22Rv1 (cell line): ENCODE measurements around the gene ZFHX3.

ENCODE experiments used
- CTCF ChIP-seq: fragments of 450-650 bp; IDR thresholded peaks from 2 replicates; pipeline ENCODE4 v1.5.1; 2017; ENCODE audit warnings: mild to moderate bottlenecking
- ZFX ChIP-seq: fragments of 450-650 bp; IDR thresholded peaks from 2 replicates; pipeline ENCODE4 v1.6.1; 2017; ENCODE audit warnings: antibody characterized with exemption, borderline replicate concordance

DNA sequence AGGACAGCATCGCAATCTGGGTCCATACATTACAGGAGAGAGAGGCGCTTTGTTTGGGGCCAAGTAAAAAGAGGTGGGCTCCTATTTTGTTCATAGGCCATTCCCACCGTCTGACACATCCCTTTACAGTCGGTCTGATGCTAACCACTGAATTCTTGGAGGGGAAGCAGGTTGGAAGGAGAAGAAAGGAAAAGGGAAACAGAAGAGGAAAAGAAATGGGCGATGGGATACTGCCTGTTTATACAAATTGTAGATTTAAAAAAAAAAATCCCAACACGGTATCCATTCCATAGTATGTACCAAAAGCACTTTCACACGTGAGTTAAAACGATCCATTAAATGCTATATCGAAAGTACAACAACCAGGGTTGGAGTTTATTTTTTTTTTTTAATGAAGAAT lies 4.0 kb upstream of the ZFHX3 start:
- no peak for TF ChIP-seq CTCF
- no peak for TF ChIP-seq ZFX
